A549 (cell line): Measurements from ENCODE around the gene DCHS2.

ENCODE experiments used
- CTCF ChIP-seq: fragments of >200 bp; sonication (Bioruptor Twin); formaldehyde crosslinking; IDR thresholded peaks from 3 replicates; pipeline ENCODE4 v1.5.1; 2016
- HDAC2 ChIP-seq: fragments of 200-600 bp; sonication (generic); IDR thresholded peaks from 2 replicates; pipeline ENCODE4 v1.6.1; 2016
- MAX ChIP-seq: IDR thresholded peaks from 2 replicates; pipeline ENCODE4 v1.6.1; 2012
- POLR2A ChIP-seq: IDR thresholded peaks from 2 replicates; pipeline ENCODE4 v1.6.1; 2012; ENCODE audit warnings: mild to moderate bottlenecking, low read length
- RCOR1 ChIP-seq: fragments of 150-350 bp; IDR thresholded peaks from 2 replicates; pipeline ENCODE4 v1.6.1; 2014; ENCODE audit warnings: antibody characterized with exemption, low read length, low read depth

- TF ChIP-seq CTCF, result no peak
- TF ChIP-seq HDAC2, result no peak
- no peak for TF ChIP-seq MAX
- no peak for TF ChIP-seq POLR2A
- no peak for TF ChIP-seq RCOR1
These were observed 26.9 kb downstream of the DCHS2 start for GRCh38 chr4:154464654-154465053.
